Measurements from ENCODE around the gene GTF2H1. TPM values are rescaled to one million over a fixed set of nuclear protein-coding genes. Genes with fewer than 3 reads are reported as not detected.

GTF2H1 gene
- total RNA-seq, 1 donor from 2014 or later, result 43.9 TPM

DNA sequence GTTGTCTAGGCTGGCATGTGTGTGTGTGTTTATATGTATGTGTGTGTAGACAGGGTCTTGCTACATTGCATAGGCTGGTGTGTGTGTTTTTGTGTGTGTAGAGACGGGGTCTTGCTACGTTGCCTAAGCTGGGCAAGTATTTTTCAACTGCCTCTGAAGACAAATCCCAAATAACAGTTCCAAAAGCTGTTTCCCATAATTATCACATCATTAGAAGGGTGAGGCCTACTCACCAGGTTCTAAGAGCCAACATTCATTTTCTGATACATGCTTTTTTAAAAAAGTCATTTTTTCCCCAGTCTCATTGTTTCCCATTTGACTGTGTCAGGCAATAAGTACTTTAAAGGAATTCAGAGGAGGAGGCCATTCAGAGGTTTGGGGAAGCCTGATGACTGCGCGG, 33.5 kb upstream of the GTF2H1 start:
- H3K27ac Mint-ChIP-seq, result peak overlapping the region; percentile 22
- no peaks in the 10 kb centered on the region for H3K27me3 Mint-ChIP-seq
- H3K9me3 Mint-ChIP-seq (ENCODE audit: low read depth), result no peaks in the 10 kb centered on the region
- H3K4me1 Mint-ChIP-seq (ENCODE audit: low read depth), result no peaks in the 10 kb centered on the region
- H3K4me3 Mint-ChIP-seq (ENCODE audit: low read depth), result no peak overlapping the region
- TF ChIP-seq, protein P1, sequence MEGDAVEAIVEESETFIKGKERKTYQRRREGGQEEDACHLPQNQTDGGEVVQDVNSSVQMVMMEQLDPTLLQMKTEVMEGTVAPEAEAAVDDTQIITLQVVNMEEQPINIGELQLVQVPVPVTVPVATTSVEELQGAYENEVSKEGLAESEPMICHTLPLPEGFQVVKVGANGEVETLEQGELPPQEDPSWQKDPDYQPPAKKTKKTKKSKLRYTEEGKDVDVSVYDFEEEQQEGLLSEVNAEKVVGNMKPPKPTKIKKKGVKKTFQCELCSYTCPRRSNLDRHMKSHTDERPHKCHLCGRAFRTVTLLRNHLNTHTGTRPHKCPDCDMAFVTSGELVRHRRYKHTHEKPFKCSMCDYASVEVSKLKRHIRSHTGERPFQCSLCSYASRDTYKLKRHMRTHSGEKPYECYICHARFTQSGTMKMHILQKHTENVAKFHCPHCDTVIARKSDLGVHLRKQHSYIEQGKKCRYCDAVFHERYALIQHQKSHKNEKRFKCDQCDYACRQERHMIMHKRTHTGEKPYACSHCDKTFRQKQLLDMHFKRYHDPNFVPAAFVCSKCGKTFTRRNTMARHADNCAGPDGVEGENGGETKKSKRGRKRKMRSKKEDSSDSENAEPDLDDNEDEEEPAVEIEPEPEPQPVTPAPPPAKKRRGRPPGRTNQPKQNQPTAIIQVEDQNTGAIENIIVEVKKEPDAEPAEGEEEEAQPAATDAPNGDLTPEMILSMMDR (IDR thresholded peaks at IDR 0.05; ENCODE audit: unreplicated experiment), result no peak
- no peak for DNase-seq (ENCODE audit: low spot score, unreplicated experiment)
- peaks cover 20% of the 10 kb centered on the region for H3K36me3 Mint-ChIP-seq (ENCODE audit: insufficient read depth)

- Mint-ChIP-seq H3K4me3 (ENCODE audit: low read depth) (no peak overlapping the region), H3K4me1 (ENCODE audit: low read depth) (no peaks in the 10 kb centered on the region), H3K27ac (no peak overlapping the region), H3K9me3 (ENCODE audit: low read depth) (no peaks in the 10 kb centered on the region), H3K36me3 (ENCODE audit: insufficient read depth) (peaks cover 18% of the 10 kb centered on the region), H3K27me3 (no peaks in the 10 kb centered on the region)
- no peak for DNase-seq (ENCODE audit: low spot score, unreplicated experiment)
- TF ChIP-seq, protein P1 (IDR thresholded peaks at IDR 0.05; ENCODE audit: unreplicated experiment), result no peak
Measured at GRCh38 chr11:18294862-18295261, 27.5 kb upstream of the GTF2H1 start.

DNA sequence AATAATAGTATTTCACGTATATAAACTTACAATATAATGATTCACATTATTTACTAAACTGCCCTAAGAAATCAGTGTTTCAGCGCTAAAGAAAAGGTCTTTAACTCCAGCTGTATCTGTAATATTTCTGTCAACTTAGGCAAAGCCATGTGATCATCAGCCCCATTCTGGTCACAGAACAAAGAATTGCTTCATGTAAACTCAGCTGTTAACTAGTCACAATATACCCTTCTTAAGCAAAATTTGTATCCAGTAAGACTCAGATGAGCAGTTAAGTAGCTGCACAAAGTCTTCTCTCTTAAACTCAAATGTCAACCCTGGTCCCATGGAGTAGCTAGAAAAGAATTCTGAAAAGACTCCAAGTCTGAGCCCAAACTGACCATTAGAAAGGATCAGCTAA, 27.1 kb upstream of the GTF2H1 start:
- H3K27ac Mint-ChIP-seq, result no peak overlapping the region
- TF ChIP-seq, protein P1 (IDR thresholded peaks at IDR 0.05; ENCODE audit: unreplicated experiment), result no peak
- H3K27me3 Mint-ChIP-seq, result no peaks in the 10 kb centered on the region
- no peaks in the 10 kb centered on the region for H3K4me1 Mint-ChIP-seq (ENCODE audit: low read depth)
- H3K4me3 Mint-ChIP-seq (ENCODE audit: low read depth), result no peak overlapping the region
- H3K36me3 Mint-ChIP-seq (ENCODE audit: insufficient read depth), result peaks cover 19% of the 10 kb centered on the region
- no peak for DNase-seq (ENCODE audit: low spot score, unreplicated experiment)
- H3K9me3 Mint-ChIP-seq (ENCODE audit: low read depth), result no peaks in the 10 kb centered on the region

- peaks cover 12% of the 10 kb centered on the region for H3K36me3 Mint-ChIP-seq (ENCODE audit: insufficient read depth)
- TF ChIP-seq, protein P1 (IDR thresholded peaks at IDR 0.05; ENCODE audit: unreplicated experiment), result no peak
Measured at GRCh38 chr11:18299721-18300120, 22.6 kb upstream of the GTF2H1 start.

DNA sequence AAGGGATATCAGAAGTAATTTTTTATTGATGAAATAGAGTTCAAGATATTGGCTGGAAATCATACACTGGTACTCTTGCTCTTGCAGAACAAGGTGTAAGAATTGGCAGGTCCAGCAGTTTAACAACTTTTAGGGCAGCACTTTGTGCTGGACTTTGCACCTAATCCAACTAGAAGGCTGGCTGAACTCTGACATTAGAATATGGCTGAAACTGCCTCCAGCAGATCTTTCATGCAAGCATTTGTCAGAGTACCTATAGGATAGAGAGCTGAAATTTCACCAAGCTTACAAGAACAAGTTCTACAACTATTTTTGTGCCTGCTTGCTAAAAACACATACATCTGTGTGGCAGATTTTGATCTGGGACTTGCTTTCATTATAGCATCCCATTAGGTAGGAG, 17.6 kb upstream of the GTF2H1 start:
- H3K9me3 Mint-ChIP-seq (ENCODE audit: low read depth), result no peaks in the 10 kb centered on the region
- H3K4me1 Mint-ChIP-seq (ENCODE audit: low read depth), result peaks cover 2% of the 10 kb centered on the region
- no peak overlapping the region for H3K4me3 Mint-ChIP-seq (ENCODE audit: low read depth)
- TF ChIP-seq, protein P1 (IDR thresholded peaks at IDR 0.05; ENCODE audit: unreplicated experiment), result no peak
- peaks cover 16% of the 10 kb centered on the region for H3K36me3 Mint-ChIP-seq (ENCODE audit: insufficient read depth)
- no peaks in the 10 kb centered on the region for H3K27me3 Mint-ChIP-seq
- DNase-seq (ENCODE audit: low spot score, unreplicated experiment), result no peak
- no peak overlapping the region for H3K27ac Mint-ChIP-seq

More at GRCh38 chr11:18299721-18300120, 22.6 kb upstream of the GTF2H1 start:
- no peaks in the 10 kb centered on the region for H3K27me3 Mint-ChIP-seq
- DNase-seq (ENCODE audit: low spot score, unreplicated experiment), result no peak
- no peak overlapping the region for H3K4me3 Mint-ChIP-seq (ENCODE audit: low read depth)
- no peaks in the 10 kb centered on the region for H3K4me1 Mint-ChIP-seq (ENCODE audit: low read depth)
- peak overlapping the region; percentile 5 for H3K27ac Mint-ChIP-seq
- no peaks in the 10 kb centered on the region for H3K9me3 Mint-ChIP-seq (ENCODE audit: low read depth)
